Type B pancreatic cell (in vitro differentiated cells): ENCODE data around the gene TRIP11. TPM values are rescaled to one million over a fixed set of nuclear protein-coding genes. Genes with fewer than 3 reads are reported as not detected.

Experiments used
- DNase-seq: peaks from one replicate; pipeline ENCODE4 v3.0.0; 2021; ENCODE audit warnings: mixed read lengths; ENCODE audit not compliant: unreplicated experiment; ENCODE audit errors: extremely low spot score
- H3K27ac Mint-ChIP-seq: 2 replicates; pipeline ENCODE4 v1.8.0; 2021; ENCODE audit warnings: mild to moderate bottlenecking, mixed read lengths
- H3K27me3 Mint-ChIP-seq: 2 replicates; pipeline ENCODE4 v1.8.0; 2021; ENCODE audit warnings: mixed read lengths
- H3K36me3 Mint-ChIP-seq: 2 replicates; pipeline ENCODE4 v1.8.0; 2021; ENCODE audit warnings: mixed read lengths
- H3K4me1 Mint-ChIP-seq: one replicate; pipeline ENCODE4 v1.8.0; 2021; ENCODE audit warnings: mixed read lengths; ENCODE audit not compliant: unreplicated experiment
- H3K4me3 Mint-ChIP-seq: 2 replicates; pipeline ENCODE4 v1.8.0; 2021; ENCODE audit warnings: mild to moderate bottlenecking, mixed read lengths
- H3K9me3 Mint-ChIP-seq: 2 replicates; pipeline ENCODE4 v1.8.0; 2021; ENCODE audit warnings: mixed read lengths
- CTCF ChIP-seq: fragments of 200-600 bp; sonication (generic); conservative IDR thresholded peaks from 2 replicates; pipeline ENCODE4 v1.5.0; 2021; ENCODE audit warnings: antibody characterized with exemption, mild to moderate bottlenecking
- total RNA-seq: library from RNA; stranded (reverse); gene quantifications from 2 replicates; pipeline ENCODE4 v1.2.1, GENCODE V29; 2021; ENCODE audit warnings: low replicate concordance

Gene TRIP11
- total RNA-seq, 1 donor from 2014 or later = 61.8 TPM

GRCh38 chr14:91947475-91948184 lies 92.2 kb downstream of the TRIP11 start, which contains the start of gene FBLN5:
Gene FBLN5, minus strand, starts transcription at chr14:91947694. Its CDS starts 465 bp downstream, at chr14:91947229.
- H3K36me3 Mint-ChIP-seq = no peaks in the 10 kb centered on the region

GRCh38 chr14:91946622-91947474 lies 93.0 kb downstream of the TRIP11 start:
- DNase-seq = peak; percentile 70
- Mint-ChIP-seq H3K27ac (peak overlapping the region; percentile 35), H3K4me3 (peak overlapping the region; percentile 89), H3K9me3 (no peaks in the 10 kb centered on the region), H3K27me3 (peaks cover 45% of the 10 kb centered on the region), H3K36me3 (no peaks in the 10 kb centered on the region), H3K4me1 (peaks cover 11% of the 10 kb centered on the region)
- no peak for TF ChIP-seq CTCF

More at GRCh38 chr14:91947475-91948184, 92.2 kb downstream of the TRIP11 start, which contains the start of gene FBLN5:
- Mint-ChIP-seq H3K27ac (peak within 1 kb of the TSS; percentile 35), H3K27me3 (peaks cover 49% of the 10 kb centered on the region), H3K4me3 (peak within 1 kb of the TSS; percentile 89), H3K9me3 (no peaks in the 10 kb centered on the region), H3K4me1 (peaks cover 15% of the 10 kb centered on the region)
- TF ChIP-seq CTCF = no peak
- peak; percentile 66 for DNase-seq

GRCh38 chr14:91945751-91946621 lies 93.9 kb downstream of the TRIP11 start:
- Mint-ChIP-seq H3K27me3 (peaks cover 45% of the 10 kb centered on the region), H3K4me3 (peak overlapping the region; percentile 89), H3K4me1 (peaks cover 11% of the 10 kb centered on the region), H3K27ac (no peak overlapping the region), H3K36me3 (no peaks in the 10 kb centered on the region), H3K9me3 (no peaks in the 10 kb centered on the region)
- DNase-seq = no peak
- TF ChIP-seq CTCF = no peak

- peaks cover 3% of the 10 kb centered on the region for H3K9me3 Mint-ChIP-seq
- H3K4me1 Mint-ChIP-seq = peaks cover 7% of the 10 kb centered on the region
- TF ChIP-seq CTCF = no peak
- H3K27ac Mint-ChIP-seq = no peak overlapping the region
- H3K36me3 Mint-ChIP-seq = no peaks in the 10 kb centered on the region
- H3K27me3 Mint-ChIP-seq = peaks cover 32% of the 10 kb centered on the region
- H3K4me3 Mint-ChIP-seq = no peak overlapping the region
- DNase-seq = no peak
Observed at GRCh38 chr14:91942946-91943345, 96.9 kb downstream of the TRIP11 start.

- H3K9me3 Mint-ChIP-seq = peaks cover 3% of the 10 kb centered on the region
- DNase-seq = no peak
- H3K27me3 Mint-ChIP-seq = peaks cover 28% of the 10 kb centered on the region
- no peak for TF ChIP-seq CTCF
- peaks cover 6% of the 10 kb centered on the region for H3K4me1 Mint-ChIP-seq
- no peaks in the 10 kb centered on the region for H3K36me3 Mint-ChIP-seq
- no peak overlapping the region for H3K27ac Mint-ChIP-seq
- H3K4me3 Mint-ChIP-seq = no peak overlapping the region
Observed at GRCh38 chr14:91942128-91942527, 97.7 kb downstream of the TRIP11 start.
